K562 (cell line): Measurements from ENCODE around the gene DAGLA. TPM values are rescaled to one million over a fixed set of nuclear protein-coding genes. Genes with fewer than 3 reads are reported as not detected.
A peak's percentile ranks its signal among the peaks of the same experiment; 100 is the strongest.

ENCODE experiments used
- FOXJ3 ChIP-seq: sonication (generic); formaldehyde crosslinking; IDR thresholded peaks from 2 replicates; pipeline ENCODE4 v1.4.0; 2020; ENCODE audit warnings: mild to moderate bottlenecking, missing genetic modification reagents
- HDAC2 ChIP-seq: fragments of 450-650 bp; IDR thresholded peaks from 2 replicates; pipeline ENCODE4 v1.6.1; 2016; ENCODE audit warnings: mild to moderate bottlenecking
- MYC ChIP-seq, 2 experiments: fragments of 250-450 bp in 1 of 2; sonication (Bioruptor Pico) in 1 of 2; IDR thresholded peaks; 2 replicates each; pipeline versions ENCODE4 v1.5.1 to v1.6.1; 2012 to 2021; ENCODE audit warnings: low read depth in 2 of 2, borderline replicate concordance in 1 of 2, improper control_type of control experiment in 1 of 2, low read length in 1 of 2, mild to moderate bottlenecking in 1 of 2, moderate library complexity in 1 of 2
- SMAD3 ChIP-seq: fragments of 450-650 bp; formaldehyde crosslinking; conservative IDR thresholded peaks from 2 replicates; pipeline ENCODE4 v1.4.0; 2020; ENCODE audit warnings: mild to moderate bottlenecking
- SRSF7 ChIP-seq: fragments of 200-400 bp; formaldehyde crosslinking; optimal IDR thresholded peaks from 2 replicates; pipeline ENCODE3; 2017; ENCODE audit warnings: mild to moderate bottlenecking, low read depth, low read length
- TEAD4 ChIP-seq, 2 experiments: sonication (generic) in 1 of 2; formaldehyde crosslinking in 1 of 2; IDR thresholded peaks; 2 replicates each; pipeline versions ENCODE4 v1.6.1 to v1.8.0; 2012 to 2022; ENCODE audit warnings: borderline replicate concordance in 1 of 2, inconsistent platforms in 1 of 2, low read length in 1 of 2, mild to moderate bottlenecking in 1 of 2, missing genetic modification reagents in 1 of 2
- ZNF589 ChIP-seq: fragments of 200-800 bp; sonication (Bioruptor generic); IDR thresholded peaks from 2 replicates; pipeline ENCODE4 v1.6.1; 2016; ENCODE audit warnings: low read depth, missing genetic modification characterization, missing compliant biosample characterization
- polyA plus RNA-seq, 8 experiments: library from polyadenylated mRNA; depleted of rRNA in 4 of 8; stranded (reverse) in 5 of 8; unstranded in 3 of 8; fragments of >200 nt; fragmentation: Nextera tagmentation in 2 of 8; fragmentation: Illumina TruSeq in 1 of 8; extraction: Ambion mirVana in 2 of 8; extraction: Trizol in 1 of 8; gene quantifications; 2 replicates each; pipeline versions ENCODE4 v1.2.1 to v1.2.3, GENCODE V29; 2011 to 2014; ENCODE audit warnings: inconsistent platforms in 1 of 8, missing spikeins in 1 of 8
- total RNA-seq, 7 experiments: library from RNA; depleted of rRNA in 6 of 7; stranded (reverse); fragments of >200 nt in 6 of 7; fragmentation: Illumina TruSeq in 2 of 7; extraction: Trizol in 2 of 7; gene quantifications; 2 replicates each; pipeline versions ENCODE4 v1.2.1 to v1.2.3, GENCODE V29; 2011 to 2021; ENCODE audit warnings: low replicate concordance in 1 of 7
- TF ChIP-seq, protein P1 (sequence below): sonication (generic); formaldehyde crosslinking; IDR thresholded peaks from 2 replicates; pipeline ENCODE4 v1.9.0; 2022; ENCODE audit warnings: mild to moderate bottlenecking, missing genetic modification reagents
- TF ChIP-seq, protein P2 (sequence below), 2 experiments: fragments of 450-650 bp; IDR thresholded peaks; 2 replicates each; pipeline ENCODE4 v1.6.1; 2016; ENCODE audit warnings: mild to moderate bottlenecking in 2 of 2, borderline replicate concordance in 1 of 2, low read depth in 1 of 2, moderate library complexity in 1 of 2
- TF ChIP-seq, protein P3 (sequence below): sonication (generic); formaldehyde crosslinking; IDR thresholded peaks from 2 replicates; pipeline ENCODE4 v1.5.0; 2020; ENCODE audit warnings: missing genetic modification reagents
- TF ChIP-seq, protein P4 (sequence below): IDR thresholded peaks from 2 replicates; pipeline ENCODE4 v1.6.1; 2016; ENCODE audit warnings: missing genetic modification characterization, missing compliant biosample characterization
- TF ChIP-seq, protein P5 (sequence below): fragments of 450-650 bp; formaldehyde crosslinking; IDR thresholded peaks from 2 replicates; pipeline ENCODE4 v1.4.0; 2020; ENCODE audit warnings: mild to moderate bottlenecking
- TF ChIP-seq, protein P6 (sequence below): fragments of 250-450 bp; sonication (Bioruptor Pico); IDR thresholded peaks from 2 replicates; pipeline ENCODE4 v1.8.0; 2021; ENCODE audit warnings: moderate library complexity, mild to moderate bottlenecking, inconsistent platforms

The DAGLA gene
- total and polyA plus RNA-seq, 9 of the 15 experiments (the other 6 are each of a cell fraction or from before 2014, with no cell fraction given), result 0.03 to 0.16 (median 0.04) TPM; not detected in 4

DNA sequence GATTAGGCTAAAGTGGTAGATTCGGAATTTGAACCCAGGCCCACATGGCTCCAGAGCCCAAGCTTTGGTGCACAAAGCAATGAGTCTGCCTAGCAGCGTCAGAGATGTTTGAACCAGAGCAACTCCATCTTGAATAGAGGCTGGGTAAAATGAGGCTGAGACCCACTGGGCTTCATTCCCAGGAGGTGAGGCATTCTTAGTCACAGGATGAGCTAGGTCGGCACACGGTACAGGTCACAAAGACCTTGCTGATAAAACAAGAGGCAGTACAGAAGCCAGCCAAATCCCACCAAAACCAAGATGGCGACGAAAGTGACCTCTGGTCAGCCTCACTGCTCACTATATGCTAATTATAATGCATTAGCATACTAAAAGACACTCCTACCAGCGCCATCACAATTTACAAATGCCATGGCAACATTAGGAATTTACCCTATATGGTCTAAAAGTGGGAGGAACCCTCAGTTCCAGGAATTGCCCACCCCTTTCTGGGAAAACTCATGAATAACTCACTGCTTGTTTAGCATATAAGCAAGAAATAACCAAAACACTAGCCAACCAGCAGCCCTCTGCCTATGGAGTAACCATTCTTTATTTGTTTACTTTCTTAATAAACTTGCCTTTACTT lies 40.3 kb upstream of the DAGLA start (continued):
- TF ChIP-seq MYC (IDR thresholded peaks at IDR 0.05; ENCODE audit: low read depth, low read length) (no peak), MYC (CRISPR knock-in tag; IDR thresholded peaks at IDR 0.05; ENCODE audit: borderline replicate concordance, low read depth) (no peak), TEAD4 (IDR thresholded peaks at IDR 0.05; ENCODE audit: low read length) (no peak), TEAD4 (CRISPR knock-in tag; IDR thresholded peaks at IDR 0.05; ENCODE audit: borderline replicate concordance) (no peak), FOXJ3 (CRISPR knock-in tag) (no peak), ZNF589 (CRISPR knock-in tag) (peak; percentile 80; the same call in 1 of the 2 replicates), SMAD3 (CRISPR knock-in tag) (0 out of 2 replicates have a peak, but pooled peaks have one; percentile 30), HDAC2 (no peak), SRSF7 (no peak)
- TF ChIP-seq, protein P1, sequence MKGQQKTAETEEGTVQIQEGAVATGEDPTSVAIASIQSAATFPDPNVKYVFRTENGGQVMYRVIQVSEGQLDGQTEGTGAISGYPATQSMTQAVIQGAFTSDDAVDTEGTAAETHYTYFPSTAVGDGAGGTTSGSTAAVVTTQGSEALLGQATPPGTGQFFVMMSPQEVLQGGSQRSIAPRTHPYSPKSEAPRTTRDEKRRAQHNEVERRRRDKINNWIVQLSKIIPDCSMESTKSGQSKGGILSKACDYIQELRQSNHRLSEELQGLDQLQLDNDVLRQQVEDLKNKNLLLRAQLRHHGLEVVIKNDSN (CRISPR knock-in tag), result no peak
- TF ChIP-seq, protein P2, sequence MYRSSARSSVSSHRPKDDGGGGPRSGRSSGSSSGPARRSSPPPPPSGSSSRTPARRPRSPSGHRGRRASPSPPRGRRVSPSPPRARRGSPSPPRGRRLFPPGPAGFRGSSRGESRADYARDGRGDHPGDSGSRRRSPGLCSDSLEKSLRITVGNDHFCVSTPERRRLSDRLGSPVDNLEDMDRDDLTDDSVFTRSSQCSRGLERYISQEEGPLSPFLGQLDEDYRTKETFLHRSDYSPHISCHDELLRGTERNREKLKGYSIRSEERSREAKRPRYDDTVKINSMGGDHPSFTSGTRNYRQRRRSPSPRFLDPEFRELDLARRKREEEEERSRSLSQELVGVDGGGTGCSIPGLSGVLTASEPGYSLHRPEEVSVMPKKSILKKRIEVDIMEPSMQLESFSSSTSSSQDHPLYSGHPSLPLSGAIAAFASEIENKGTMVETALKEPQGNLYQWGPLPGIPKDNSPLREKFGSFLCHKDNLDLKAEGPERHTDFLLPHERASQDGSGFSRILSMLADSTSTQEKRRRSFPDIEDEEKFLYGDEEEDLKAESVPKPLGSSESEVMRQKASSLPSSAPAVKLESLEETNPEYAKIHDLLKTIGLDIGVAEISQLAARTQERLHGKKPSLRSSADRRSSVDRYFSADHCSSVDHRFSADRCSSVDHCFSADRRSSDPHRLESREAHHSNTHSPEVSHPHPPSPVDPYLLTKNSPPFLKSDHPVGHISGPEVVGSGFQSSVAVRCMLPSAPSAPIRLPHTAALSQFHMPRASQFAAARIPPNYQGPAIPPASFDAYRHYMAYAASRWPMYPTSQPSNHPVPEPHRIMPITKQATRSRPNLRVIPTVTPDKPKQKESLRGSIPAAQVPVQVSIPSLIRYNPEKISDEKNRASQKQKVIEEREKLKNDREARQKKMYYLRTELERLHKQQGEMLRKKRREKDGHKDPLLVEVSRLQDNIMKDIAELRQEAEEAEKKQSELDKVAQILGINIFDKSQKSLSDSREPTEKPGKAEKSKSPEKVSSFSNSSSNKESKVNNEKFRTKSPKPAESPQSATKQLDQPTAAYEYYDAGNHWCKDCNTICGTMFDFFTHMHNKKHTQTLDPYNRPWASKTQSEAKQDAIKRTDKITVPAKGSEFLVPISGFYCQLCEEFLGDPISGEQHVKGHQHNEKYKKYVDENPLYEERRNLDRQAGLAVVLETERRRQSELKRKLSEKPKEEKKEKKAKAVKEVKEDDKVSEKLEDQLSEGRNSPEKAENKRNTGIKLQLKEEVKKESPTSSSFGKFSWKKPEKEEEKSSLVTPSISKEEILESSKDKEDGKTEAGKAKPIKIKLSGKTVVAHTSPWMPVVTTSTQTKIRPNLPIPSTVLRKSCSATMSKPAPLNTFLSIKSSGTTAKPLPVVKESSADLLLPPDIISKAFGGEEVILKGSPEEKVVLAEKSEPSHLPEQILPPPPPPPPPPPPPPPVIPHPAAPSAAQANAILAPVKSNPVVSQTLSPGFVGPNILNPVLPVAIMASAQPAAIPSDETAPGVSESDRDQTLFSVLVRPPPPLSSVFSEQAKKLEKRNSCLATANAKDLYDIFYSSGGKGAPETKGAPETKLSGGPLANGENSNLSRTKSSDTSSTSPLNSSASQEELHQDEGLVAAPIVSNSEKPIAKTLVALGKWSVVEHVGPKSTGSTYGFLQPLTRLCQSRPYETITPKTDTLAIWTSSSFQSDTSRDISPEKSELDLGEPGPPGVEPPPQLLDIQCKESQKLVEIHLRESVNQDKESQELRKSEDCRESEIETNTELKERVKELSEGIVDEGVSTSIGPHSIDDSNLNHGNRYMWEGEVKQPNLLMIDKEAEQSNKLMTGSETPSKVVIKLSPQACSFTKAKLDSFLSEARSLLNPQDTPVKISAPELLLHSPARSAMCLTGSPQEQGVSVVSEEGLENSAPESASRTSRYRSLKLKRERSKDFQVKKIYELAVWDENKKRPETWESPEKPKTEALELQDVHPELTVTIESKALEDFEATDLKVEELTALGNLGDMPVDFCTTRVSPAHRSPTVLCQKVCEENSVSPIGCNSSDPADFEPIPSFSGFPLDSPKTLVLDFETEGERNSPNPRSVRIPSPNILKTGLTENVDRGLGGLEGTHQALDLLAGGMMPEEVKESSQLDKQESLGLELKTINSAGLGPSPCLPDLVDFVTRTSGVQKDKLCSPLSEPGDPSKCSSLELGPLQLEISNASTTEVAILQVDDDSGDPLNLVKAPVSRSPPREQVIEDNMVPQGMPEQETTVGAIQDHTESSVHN (IDR thresholded peaks at IDR 0.05; ENCODE audit: borderline replicate concordance in 1 of 2, low read depth in 1 of 2), result no peak
- TF ChIP-seq, protein P3, sequence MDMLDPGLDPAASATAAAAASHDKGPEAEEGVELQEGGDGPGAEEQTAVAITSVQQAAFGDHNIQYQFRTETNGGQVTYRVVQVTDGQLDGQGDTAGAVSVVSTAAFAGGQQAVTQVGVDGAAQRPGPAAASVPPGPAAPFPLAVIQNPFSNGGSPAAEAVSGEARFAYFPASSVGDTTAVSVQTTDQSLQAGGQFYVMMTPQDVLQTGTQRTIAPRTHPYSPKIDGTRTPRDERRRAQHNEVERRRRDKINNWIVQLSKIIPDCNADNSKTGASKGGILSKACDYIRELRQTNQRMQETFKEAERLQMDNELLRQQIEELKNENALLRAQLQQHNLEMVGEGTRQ, result no peak
- TF ChIP-seq, protein P4, sequence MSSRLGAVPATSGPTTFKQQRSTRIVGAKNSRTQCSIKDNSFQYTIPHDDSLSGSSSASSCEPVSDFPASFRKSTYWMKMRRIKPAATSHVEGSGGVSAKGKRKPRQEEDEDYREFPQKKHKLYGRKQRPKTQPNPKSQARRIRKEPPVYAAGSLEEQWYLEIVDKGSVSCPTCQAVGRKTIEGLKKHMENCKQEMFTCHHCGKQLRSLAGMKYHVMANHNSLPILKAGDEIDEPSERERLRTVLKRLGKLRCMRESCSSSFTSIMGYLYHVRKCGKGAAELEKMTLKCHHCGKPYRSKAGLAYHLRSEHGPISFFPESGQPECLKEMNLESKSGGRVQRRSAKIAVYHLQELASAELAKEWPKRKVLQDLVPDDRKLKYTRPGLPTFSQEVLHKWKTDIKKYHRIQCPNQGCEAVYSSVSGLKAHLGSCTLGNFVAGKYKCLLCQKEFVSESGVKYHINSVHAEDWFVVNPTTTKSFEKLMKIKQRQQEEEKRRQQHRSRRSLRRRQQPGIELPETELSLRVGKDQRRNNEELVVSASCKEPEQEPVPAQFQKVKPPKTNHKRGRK (tag), result no peak
- TF ChIP-seq, protein P5, sequence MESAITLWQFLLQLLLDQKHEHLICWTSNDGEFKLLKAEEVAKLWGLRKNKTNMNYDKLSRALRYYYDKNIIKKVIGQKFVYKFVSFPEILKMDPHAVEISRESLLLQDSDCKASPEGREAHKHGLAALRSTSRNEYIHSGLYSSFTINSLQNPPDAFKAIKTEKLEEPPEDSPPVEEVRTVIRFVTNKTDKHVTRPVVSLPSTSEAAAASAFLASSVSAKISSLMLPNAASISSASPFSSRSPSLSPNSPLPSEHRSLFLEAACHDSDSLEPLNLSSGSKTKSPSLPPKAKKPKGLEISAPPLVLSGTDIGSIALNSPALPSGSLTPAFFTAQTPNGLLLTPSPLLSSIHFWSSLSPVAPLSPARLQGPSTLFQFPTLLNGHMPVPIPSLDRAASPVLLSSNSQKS (CRISPR knock-in tag), result no peak
- TF ChIP-seq, protein P6, sequence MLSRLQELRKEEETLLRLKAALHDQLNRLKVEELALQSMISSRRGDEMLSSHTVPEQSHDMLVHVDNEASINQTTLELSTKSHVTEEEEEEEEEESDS (CRISPR knock-in tag), result no peak
